ENCODE results near the gene RNU4-1. TPM values are rescaled to one million over a fixed set of nuclear protein-coding genes. Genes with fewer than 3 reads are reported as not detected.

RNU4-1 gene
- polyA plus RNA-seq, 1 donor, result not detected

DNA sequence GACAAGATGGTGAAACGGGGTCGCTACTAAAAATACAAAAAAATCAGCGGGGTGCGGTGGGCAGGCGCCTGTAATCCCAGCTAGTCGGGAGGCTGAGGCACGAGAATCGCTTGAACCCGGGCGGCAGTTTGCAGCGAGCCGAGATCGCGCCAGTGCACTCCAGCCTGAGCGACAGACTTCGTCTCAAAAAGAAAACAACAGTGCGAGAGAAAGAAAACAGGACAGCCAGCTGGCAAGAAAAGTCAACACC, 701 bp downstream of the RNU4-1 start:
- DNase-seq, result no peak

DNA sequence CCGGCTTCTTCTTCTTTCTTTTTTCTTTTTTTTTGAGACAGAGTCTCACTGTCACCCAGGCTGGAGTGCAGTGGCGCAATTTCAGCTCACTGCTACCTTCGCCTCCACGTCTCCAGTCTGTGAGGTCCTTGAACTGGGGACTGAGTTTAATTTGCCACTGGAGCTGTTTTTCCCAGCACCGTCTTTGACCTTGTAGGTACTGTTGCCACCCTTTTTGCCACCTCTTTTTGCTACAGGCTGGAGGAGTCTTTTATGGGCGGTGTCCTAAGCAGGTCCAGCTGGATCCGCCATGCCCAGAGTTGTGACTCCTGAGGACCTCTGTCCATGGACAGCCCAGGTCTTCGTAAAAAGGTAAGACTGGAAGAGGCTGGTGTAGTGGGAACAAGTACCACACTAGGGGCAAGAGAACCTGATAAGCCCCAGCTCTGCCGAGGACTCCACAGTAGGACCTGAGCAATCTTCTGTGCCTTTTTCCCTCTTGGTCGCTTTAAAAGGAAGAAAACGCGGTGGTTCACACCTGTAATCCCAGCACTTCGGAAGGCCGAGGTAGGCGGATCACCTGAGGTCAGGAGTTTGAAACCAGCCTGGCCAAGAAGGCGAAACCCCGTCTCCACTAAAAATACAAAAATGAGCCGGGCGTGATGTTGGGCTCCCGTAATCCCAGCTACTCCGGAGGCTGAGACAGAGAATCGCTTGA, 2.3 kb downstream of the RNU4-1 start:
- peak; percentile 27 for DNase-seq

DNA sequence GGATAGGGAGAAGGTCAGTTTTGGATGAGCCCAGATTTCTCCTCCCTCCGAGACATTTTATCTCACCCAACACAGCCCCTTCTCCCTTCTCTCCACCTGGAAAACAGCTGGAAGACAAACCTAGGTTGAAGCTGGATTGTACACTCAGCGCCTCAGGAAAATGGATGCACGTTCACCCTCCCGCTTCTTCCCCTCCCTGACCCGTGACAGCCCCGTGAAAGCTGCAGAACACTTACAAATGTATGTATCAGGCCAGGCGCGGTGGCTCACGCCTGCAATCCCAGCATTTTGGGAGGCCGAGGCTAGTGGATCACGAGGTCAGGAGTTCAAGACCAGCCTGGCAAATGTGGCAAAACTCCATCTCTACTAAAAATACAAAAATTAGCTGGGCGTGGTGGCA, 5.5 kb downstream of the RNU4-1 start:
- no peak for DNase-seq

DNA sequence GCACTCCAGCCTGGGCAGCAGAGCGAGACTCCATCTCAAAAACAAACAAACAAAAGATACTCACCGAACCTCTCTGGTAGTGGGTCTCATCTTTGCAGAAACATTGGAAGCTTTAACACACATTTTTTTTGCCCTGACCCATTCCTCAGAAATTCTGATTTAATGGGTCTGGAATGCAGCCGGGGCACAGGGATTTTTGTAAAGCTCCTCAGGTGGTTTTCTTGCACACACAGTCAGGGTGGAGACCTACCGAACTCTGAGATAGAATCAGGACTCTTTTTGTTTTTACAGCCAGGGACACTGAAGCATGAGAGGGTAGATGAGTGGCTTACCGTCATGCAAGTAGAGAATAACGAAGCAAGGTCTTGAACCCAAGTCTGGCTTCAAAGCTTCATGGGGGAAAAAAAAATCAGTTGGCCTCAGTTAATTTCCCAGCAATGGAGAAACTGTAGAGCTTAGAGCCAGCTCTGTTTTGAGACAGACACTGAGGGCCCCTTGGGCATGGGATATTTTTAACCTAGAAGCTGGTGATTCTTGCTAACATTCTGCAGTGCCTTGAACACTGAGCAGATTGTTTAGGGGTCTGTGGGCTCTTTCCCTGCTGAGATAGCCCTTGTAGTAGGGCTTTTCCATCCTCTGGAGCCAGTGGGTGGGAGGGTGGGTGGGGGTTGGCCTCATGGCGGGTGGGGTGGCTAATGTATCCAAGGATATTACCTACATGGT, 6.1 kb downstream of the RNU4-1 start:
- DNase-seq, result no peak

DNA sequence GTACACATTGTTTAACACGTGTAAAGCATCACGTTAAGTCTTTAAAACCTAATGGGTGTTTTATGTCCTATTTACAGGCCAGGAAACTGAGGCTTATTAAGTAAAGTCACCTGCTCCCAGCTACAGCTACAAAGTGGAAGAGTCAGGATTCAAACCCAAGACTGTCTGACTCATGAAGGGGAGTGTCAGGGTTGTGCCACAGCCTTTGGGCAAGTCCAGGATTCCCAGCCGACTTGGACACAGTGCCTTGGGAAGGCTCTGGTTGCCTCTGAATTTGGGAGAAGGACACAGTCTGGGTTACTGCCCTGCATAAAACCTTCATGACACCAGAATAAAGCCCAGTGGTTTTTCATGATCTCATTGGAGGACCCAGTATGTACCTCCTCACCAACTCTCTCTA, 8.7 kb downstream of the RNU4-1 start:
- DNase-seq, result no peak

DNA sequence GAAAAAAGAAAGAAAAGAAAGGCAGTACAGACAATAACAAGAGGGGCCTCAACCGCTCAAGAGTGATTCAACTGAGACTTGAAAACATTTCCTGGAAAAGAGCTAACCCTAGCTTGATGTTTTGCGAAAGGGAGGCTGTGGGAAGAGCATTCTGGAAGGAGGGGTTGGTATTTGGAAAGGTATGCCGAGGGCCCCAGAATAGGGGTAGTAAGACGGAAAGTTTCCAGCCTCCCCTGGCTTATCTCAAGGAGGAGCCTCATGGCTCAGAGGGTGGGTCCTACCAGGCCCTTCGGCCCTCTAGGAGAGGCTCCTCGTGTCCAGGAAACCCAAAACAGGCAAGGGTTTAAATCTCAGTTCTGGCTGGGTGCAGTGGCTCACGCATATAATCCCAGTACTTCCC, 9.7 kb downstream of the RNU4-1 start:
- DNase-seq, result no peak

DNA sequence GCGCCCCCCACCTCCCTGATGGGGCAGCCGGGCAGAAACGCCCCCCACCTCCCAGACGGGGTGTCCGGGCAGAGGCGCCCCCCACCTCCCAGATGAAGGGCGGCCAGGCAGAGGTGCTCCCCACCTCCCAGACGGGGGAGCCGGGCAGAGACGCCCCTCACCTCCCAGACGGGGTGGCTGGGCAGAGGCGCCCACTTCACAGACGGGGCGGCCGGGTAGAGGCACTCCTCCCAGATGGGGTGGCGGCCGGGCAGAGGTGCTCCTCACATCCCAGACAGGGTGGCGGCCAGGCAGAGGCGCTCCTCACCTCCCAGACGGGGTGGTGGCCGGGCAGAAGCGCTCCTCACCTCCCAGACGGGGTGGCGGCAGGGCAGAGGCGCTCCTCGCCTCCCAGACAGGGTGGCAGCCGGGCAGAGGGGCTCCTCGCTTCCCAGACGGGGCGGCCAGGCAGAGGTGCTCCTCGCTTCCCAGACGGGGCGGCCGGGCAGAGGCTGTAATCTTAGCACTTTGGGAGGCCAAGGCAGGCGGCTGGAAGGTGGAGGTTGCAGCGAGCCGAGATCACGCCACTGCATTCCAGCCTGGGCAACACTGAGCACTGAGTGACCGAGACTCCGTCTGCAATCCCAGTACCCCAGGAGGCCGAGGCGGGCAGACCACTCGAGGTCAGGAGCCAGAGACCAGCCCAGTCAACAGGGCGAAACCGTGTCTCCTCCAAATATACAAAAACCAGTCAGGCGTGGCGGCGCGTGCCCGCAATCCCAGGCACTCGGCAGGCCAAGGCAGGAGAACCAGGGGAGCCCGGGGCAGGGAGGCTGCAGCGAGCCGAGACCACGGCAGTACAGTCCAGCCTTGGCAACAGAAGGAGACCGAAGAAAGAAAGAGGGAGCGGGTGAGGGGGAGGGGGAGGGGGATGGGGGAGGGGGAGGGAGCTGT, 14.6 kb downstream of the RNU4-1 start:
- no peak for DNase-seq

DNA sequence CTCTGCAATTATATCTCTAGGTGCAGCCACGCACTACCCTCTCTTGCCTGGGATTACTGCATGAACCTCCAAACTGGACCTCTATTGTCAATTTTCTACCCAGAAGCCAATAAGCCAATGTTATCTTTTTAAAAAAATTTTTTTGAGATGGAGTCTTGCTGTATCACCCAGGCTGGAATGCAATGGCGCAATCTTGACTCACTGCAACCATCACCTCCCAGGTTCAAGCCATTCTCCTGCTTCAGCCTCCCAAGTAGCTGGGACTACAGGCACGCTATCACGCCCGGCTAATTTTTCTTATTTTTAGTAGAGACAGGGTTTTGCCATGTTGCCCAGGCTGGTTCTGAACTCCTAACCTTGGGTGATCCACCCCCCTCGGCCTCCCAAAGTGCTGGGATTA, 16.3 kb downstream of the RNU4-1 start:
- no peak for DNase-seq

DNA sequence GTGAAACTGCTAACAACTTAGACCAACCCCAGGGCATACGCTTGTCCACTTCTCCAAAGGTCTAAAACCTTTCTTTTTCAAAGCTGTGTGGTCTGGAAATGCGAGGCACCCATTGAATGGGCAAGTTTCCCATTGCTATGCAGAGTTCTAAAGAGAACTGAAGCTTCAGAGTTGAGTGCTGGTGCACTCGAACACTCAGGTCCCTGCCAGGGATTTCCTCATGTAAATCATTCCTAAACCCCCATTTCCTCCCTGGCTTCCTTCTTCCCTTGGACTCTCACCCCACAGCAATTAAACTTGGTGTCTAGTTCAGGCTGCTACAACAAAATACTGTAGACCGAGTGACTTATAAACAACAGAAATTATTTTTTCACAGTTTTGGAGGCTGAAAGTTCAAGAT, 25.3 kb downstream of the RNU4-1 start:
- DNase-seq, result no peak

DNA sequence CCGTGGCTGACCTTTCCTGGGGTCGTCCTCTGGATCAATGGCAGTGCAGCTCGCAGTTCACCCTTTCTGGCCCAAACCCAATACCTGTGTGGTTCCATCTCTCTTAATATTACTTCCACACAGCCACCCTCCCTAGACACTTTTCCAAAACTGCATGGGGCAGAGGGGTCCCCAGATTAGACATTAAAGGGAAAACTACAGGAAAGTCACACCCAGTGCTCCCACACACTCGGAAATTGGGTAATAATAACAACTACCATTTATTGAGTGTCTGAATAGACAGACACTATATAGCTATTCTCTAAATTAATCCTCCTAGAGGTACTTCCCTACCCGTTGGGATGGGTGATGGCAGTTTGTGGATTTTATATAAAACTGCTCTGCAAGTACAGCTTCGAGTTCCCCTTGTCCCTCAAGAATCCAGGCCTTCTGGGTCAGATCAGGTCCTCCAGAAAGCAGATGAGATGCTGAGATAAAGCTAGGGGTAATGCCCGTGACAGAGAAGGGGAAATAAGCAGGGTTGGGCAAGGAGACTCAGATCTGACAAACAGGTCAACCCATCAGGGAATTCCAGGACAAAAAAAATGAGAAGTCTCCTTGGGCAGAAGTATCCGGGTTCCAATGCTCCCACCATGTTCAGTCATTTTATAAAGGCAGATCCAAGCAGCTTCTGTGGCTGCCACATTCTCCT, 26.7 kb downstream of the RNU4-1 start:
- no peak for DNase-seq

DNA sequence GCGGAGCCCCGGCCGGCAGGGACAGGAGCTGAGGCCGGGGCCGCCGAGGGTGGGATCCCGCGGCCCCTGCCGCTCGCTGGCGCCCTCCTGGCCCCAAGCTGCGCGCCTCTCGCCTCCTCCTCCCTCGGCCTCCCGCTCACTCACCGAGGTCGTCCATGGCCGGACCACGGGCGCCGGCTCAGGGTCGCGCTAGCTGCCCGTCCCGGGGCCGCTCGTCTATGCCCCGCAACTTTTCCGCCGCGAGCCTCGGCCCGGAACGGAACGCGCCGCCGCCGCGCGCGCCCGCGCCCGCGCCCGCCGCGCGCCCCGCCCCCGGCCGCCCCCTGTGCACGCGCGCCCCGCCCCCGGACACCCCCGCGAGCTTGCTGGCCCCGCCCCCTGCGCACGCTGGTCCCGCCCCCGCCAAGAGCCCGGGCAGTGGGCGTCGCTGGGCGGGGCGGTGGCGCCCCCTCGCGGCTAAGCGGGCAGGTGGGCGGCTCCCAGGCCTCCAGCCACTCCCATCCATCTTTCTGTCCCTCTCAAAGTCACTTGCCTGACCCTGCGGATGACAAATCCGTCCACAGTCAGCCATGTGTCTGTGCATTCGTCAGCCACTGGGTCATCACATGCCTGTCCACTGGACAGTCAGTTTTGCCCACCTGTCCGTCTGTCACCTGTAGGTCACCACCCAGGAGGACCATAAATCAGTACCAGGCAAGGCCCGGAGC, 27.4 kb downstream of the RNU4-1 start, which contains the start of gene PXN:
Gene PXN, minus strand, starts transcription at position 258 of the 707 bp plus-strand sequence. Its CDS starts 101 bp downstream, at position 157.
- no peak for DNase-seq

DNA sequence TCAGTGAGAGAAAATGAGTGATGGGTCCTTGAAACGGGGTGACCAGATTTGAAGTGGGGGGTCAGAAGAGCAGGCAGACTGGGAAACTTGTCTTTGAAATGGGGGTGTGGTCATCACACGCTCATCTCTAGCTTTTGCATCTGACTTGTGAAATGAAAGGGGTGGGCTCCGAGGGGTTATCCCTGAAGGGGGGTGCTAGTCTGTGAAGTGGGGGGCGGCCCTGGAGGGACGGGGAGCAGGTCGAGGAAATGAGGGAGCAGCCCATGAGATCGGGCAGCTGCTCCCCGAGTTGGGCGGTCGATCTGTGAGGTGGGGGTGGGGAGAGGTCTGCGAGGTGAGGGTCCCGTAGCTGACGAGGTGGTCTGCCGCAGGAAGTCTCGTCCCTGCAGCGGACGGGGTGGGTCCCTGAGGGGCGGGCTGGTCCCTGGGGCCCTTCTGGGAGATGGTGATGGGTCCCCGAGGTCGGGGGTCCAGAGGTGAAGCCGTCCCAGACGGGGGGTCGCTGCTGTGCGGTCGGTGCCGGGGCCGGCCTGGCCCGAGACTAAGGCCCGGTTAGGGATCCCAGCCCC, 28.0 kb downstream of the RNU4-1 start:
- DNase-seq, result no peak

DNA sequence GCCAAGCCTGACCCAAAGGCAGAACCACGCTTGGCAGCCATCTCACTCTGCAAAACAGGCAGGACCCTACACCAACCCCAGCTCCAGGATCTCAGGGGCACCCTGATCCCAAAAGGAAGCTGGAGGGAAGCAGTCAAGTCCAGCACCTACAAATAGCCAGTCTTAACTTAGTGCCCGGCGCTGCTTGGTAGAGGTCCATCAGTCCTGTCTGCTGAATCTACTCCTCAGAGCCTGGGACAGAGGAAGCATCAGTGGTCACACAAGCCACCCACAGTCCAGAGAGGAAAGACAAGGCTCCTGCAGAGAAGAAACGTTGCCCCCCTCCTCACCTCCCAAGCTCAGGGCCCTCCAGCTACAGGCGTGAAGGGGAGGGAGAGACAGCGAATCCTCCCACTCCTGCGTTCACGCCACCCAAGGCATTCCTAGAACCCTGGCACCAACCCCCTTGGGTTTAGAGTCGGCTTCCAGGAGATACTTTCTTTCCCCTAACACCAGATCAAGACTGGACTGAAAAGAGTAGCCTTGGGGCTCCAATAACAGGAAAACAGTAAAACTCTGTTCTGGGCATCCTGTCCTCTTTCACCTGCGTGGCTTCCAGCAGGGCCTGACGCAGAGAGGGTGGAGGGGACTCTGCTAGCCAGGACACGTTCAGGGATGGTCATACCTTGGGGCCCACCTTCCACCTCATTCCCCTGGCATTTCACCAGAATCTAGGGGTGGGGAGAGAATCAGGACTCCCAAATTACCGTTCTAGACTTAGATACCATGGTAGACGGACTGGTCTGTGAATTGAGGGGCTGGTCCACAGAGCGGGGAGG, 28.7 kb downstream of the RNU4-1 start:
- DNase-seq, result no peak

DNA sequence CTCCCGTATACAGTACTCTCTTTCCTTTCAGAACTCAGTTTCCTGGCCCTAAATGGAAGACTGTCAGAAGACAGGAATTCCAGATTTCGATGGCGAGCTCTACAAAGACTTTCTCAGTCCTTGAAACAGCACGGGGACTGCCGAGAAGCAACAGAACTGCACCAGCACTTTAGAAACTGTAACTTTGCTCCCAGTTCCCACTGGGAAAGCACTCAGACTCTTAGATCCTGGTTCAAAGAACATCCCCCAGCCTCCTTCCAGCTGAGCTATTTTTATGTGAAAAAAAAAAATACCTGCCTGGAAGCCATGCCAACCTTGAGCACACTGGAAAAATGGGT, 29.3 kb downstream of the RNU4-1 start:
- no peak for DNase-seq

DNA sequence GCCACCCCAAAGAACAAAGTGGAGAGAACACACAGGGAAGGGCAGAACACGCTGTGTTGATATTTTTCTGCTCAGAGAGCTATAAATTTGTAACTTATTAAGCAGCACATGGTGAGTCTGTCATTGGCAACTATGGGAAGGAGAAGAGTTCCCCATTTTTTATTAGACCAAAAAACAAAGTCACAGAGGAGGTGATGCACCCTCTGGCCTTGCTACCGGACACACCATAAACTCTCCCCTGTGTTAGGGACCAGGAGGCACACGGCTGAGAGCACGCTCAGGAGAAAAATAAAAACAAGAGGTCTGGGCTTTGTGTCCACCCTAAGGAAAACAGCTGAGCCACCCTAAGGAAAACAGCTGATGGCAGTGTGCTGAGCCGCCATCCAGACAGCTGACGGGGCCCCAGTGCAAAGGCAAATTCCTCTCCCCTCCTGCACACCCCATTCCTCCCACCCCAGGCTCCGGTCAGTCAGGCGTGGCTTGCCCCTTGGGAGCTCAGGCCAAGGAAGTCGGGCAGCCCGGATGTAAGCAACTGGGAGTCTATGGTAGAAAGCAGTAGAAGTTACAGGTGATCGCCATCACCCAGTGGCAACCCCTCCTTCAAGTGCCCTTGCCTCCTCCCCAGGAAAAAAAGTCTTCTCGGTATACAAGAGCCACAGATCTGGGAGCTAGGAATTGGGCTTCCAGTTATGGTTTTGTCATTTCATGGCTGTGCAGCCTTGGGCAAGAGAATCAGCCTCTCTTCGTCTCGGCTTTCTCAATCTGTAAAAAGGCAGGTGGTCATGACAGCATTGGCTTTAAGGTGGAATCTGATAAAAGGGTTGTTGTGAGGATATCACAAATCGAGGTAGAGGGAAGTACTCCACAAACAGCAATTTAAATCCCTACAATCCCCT, 29.9 kb downstream of the RNU4-1 start:
- DNase-seq, result no peak

DNA sequence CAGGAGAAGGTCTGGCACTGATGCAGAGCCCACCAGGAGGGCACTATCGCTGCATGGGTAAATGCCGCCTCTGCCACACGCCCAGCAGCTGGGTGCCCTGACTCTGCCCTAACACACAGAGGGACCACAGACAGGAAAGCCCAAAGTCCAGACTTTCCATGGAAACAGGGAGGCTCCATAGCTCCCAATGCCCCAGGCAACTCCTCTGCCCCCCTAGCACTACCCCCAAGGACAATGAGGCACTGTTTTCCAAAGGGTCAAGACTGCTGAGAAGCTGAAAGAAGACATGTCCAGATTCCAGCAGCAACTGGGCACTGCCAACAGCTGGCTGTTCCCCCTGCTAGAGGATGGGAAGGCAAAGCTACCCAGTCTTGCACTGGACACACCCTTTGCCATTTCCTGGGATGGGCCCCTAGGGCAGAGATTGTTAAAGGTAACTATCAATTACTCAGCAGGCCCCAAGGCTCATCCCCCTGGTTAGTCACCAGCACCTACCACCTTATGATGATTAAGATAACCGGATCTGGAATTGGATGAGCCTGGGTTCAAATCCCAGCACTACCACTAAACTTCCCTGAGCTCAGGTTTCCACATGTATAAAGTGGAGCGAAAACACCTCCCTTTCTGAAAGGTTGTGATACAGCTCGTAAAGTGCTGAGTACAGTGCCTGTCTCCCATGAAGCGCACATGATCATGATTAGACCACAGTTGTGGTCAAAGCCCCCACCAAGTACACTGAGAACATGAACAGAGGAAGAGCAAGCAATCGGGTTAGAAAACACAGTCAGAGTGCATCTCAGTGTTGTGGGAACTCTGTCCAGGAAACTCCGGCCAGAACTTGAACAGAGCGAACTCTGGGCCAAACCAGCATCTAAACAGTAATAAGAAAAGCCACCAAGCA, 30.8 kb downstream of the RNU4-1 start:
- DNase-seq, result no peak

DNA sequence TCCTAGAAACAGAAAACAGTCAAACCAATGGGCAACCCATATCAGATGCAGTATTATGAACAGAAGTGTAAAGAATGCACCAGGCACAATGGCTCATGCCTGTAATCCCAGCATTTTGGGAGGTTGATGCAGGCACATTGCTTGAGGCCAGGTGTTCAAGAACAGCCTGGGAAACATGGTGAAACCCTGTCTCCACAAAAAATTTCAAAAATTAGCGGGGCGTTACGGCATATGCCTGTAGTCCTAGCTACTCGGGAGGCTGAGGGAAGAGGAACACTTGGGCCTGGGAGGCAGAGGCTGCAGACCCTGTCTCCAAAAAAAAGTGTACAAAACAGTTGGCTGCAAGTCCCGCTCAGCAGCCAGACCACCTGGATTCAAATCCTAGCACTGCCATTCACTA, 32.4 kb downstream of the RNU4-1 start:
- DNase-seq, result no peak

DNA sequence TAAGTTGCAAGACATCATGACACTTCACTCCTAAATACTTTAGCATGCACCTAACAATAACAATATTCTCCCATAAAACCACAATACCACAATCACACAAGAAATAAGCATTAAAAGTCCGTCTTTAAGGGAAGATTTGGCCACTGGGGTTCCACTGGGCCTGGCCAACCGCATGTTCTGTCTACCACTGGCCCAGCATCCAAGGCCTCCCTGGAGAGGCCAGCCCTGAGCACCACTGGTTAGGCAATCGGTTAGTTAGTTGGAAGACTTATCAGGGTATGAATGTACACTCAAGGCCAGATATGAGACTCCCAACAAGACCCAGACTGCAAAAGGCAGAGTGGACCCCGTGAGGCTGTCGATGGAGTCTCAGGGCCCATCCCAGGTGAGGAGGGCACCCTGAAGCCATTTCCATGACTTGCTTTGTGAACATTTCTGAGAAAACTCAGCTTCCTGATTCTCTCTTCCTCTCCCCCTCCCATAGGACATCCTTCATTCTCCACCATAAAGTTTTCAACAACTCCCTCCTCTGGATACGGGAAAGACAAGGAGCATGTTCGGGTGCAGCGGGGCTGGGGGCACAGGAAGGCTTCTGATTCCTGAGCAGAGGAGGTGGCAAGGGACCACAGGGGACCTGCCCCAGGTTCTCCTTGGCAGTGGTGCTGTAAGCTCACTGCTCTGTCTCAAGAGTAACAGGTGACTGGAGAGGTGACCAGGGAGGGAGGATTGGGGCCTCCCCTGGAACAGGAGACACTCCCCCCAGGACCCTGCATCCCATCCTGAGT, 33.4 kb downstream of the RNU4-1 start:
- no peak for DNase-seq

Measured in left kidney (tissue), 2 donors.